Measurements from ENCODE around the gene PEX14.

The PEX14 gene

GRCh38 chr1:10626131-10626731 lies 151.5 kb downstream of the PEX14 start:
- TF ChIP-seq CTCF (IDR thresholded peaks at IDR 0.05; ENCODE audit: low read depth, low read length) (no peak), MAX (IDR thresholded peaks at IDR 0.05; ENCODE audit: low read depth, low read length) (no peak), POLR2A (IDR thresholded peaks at IDR 0.05; ENCODE audit: extremely low read depth, insufficient read length) (no peak), MYC (IDR thresholded peaks at IDR 0.05; ENCODE audit: low read depth, low read length) (no peak)
- no peak for DNase-seq (ENCODE audit: low read depth)
- no peak overlapping the region for H3K4me3 ChIP-seq (ENCODE audit: low read depth, low read length)

GRCh38 chr1:10626791-10627410 lies 152.2 kb downstream of the PEX14 start:
- no peak overlapping the region for H3K4me3 ChIP-seq (ENCODE audit: low read depth, low read length)
- no peak for DNase-seq (ENCODE audit: low read depth)
- no peak for TF ChIP-seq POLR2A (IDR thresholded peaks at IDR 0.05; ENCODE audit: extremely low read depth, insufficient read length)
- TF ChIP-seq CTCF (IDR thresholded peaks at IDR 0.05; ENCODE audit: low read depth, low read length), result no peak
- no peak for TF ChIP-seq MYC (IDR thresholded peaks at IDR 0.05; ENCODE audit: low read depth, low read length)
- TF ChIP-seq MAX (IDR thresholded peaks at IDR 0.05; ENCODE audit: low read depth, low read length), result no peak

GRCh38 chr1:10628685-10629084 lies 153.9 kb downstream of the PEX14 start:
- no peak for TF ChIP-seq MAX (IDR thresholded peaks at IDR 0.05; ENCODE audit: low read depth, low read length)
- TF ChIP-seq CTCF (IDR thresholded peaks at IDR 0.05; ENCODE audit: low read depth, low read length), result no peak
- TF ChIP-seq MYC (IDR thresholded peaks at IDR 0.05; ENCODE audit: low read depth, low read length), result no peak
- no peak for TF ChIP-seq POLR2A (IDR thresholded peaks at IDR 0.05; ENCODE audit: extremely low read depth, insufficient read length)
- no peak overlapping the region for H3K4me3 ChIP-seq (ENCODE audit: low read depth, low read length)
- DNase-seq (ENCODE audit: low read depth), result no peak

GRCh38 chr1:10629091-10629815 lies 154.5 kb downstream of the PEX14 start:
- TF ChIP-seq MYC (IDR thresholded peaks at IDR 0.05; ENCODE audit: low read depth, low read length), result no peak
- DNase-seq (ENCODE audit: low read depth), result no peak
- H3K4me3 ChIP-seq (ENCODE audit: low read depth, low read length), result no peak overlapping the region

GRCh38 chr1:10629816-10630571 lies 155.2 kb downstream of the PEX14 start:
- TF ChIP-seq POLR2A (IDR thresholded peaks at IDR 0.05; ENCODE audit: extremely low read depth, insufficient read length) (no peak), MAX (IDR thresholded peaks at IDR 0.05; ENCODE audit: low read depth, low read length) (no peak), MYC (IDR thresholded peaks at IDR 0.05; ENCODE audit: low read depth, low read length) (no peak), CTCF (IDR thresholded peaks at IDR 0.05; ENCODE audit: low read depth, low read length) (no peak)
- no peak overlapping the region for H3K4me3 ChIP-seq (ENCODE audit: low read depth, low read length)
- no peak for DNase-seq (ENCODE audit: low read depth)
